H9 (cell line): ENCODE results near the gene GABRB1. TPM values are rescaled to one million over a fixed set of nuclear protein-coding genes. Genes with fewer than 3 reads are reported as not detected.

Experiments
- DNase-seq: peaks from one replicate; pipeline ENCODE4 v3.0.0-alpha.2; 2017
- H2AFZ ChIP-seq: one replicate; pipeline ENCODE4 v1.6.1; 2013; ENCODE audit warnings: mild to moderate bottlenecking, low read length, control low read depth, moderate library complexity
- H2AK5ac ChIP-seq: 2 replicates; pipeline ENCODE4 v1.6.1; 2013; ENCODE audit warnings: low read length, control low read depth, mixed read lengths; ENCODE audit not compliant: insufficient read length
- H2BK120ac ChIP-seq: one replicate; pipeline ENCODE4 v1.6.1; 2013; ENCODE audit warnings: low read depth, mild to moderate bottlenecking, low read length, control low read depth, inconsistent platforms; ENCODE audit not compliant: poor library complexity, severe bottlenecking
- H2BK12ac ChIP-seq: 2 replicates; pipeline ENCODE4 v1.6.1; 2013; ENCODE audit warnings: low read length, control low read depth, mixed read lengths, low read depth; ENCODE audit not compliant: insufficient read length
- H2BK15ac ChIP-seq: 2 replicates; pipeline ENCODE4 v1.6.1; 2013; ENCODE audit warnings: low read depth, low read length, control low read depth
- H2BK20ac ChIP-seq: one replicate; pipeline ENCODE4 v1.6.1; 2013; ENCODE audit warnings: low read depth, mild to moderate bottlenecking, low read length, control low read depth, inconsistent platforms; ENCODE audit not compliant: poor library complexity, severe bottlenecking
- H2BK5ac ChIP-seq: 2 replicates; pipeline ENCODE4 v1.6.1; 2013; ENCODE audit warnings: low read length, control low read depth, mixed read lengths; ENCODE audit not compliant: insufficient read length
- H3K14ac ChIP-seq: 2 replicates; pipeline ENCODE4 v1.6.1; 2013; ENCODE audit warnings: low read length, control low read depth; ENCODE audit not compliant: insufficient read depth
- H3K18ac ChIP-seq: 2 replicates; pipeline ENCODE4 v1.6.1; 2013; ENCODE audit warnings: low read depth, mild to moderate bottlenecking, mixed read lengths, low read length, control low read depth; ENCODE audit not compliant: insufficient read length
- H3K23ac ChIP-seq: 2 replicates; pipeline ENCODE4 v1.6.1; 2013; ENCODE audit warnings: low read length, control low read depth, mixed read lengths, low read depth; ENCODE audit not compliant: insufficient read length
- H3K23me2 ChIP-seq: 2 replicates; pipeline ENCODE4 v1.6.1; 2013; ENCODE audit warnings: low read depth, mild to moderate bottlenecking, mixed read lengths, low read length, control low read depth; ENCODE audit not compliant: insufficient read length, poor library complexity, severe bottlenecking
- H3K27ac ChIP-seq: 2 replicates; pipeline ENCODE4 v1.5.1; 2013; ENCODE audit warnings: low read length, control low read depth, mixed read lengths, low read depth; ENCODE audit not compliant: insufficient read length
- H3K27me3 ChIP-seq: 2 replicates; pipeline ENCODE4 v1.6.1; 2013; ENCODE audit warnings: low read length, control low read depth, inconsistent platforms; ENCODE audit not compliant: insufficient read depth
- H3K4ac ChIP-seq: 2 replicates; pipeline ENCODE4 v1.6.1; 2013; ENCODE audit warnings: low read depth, mild to moderate bottlenecking, control low read depth, inconsistent platforms, low read length, moderate library complexity
- H3K4me1 ChIP-seq: 2 replicates; pipeline ENCODE4 v1.6.1; 2013; ENCODE audit warnings: low read length, control low read depth, inconsistent platforms; ENCODE audit not compliant: insufficient read depth
- H3K4me2 ChIP-seq: 2 replicates; pipeline ENCODE4 v1.6.1; 2013; ENCODE audit warnings: low read length, control low read depth, mixed read lengths; ENCODE audit not compliant: insufficient read length, insufficient read depth
- H3K56ac ChIP-seq: 2 replicates; pipeline ENCODE4 v1.6.1; 2013; ENCODE audit warnings: low read depth, mild to moderate bottlenecking, mixed read lengths, low read length, control low read depth; ENCODE audit not compliant: insufficient read length
- H3K79me1 ChIP-seq: 2 replicates; pipeline ENCODE4 v1.6.1; 2013; ENCODE audit warnings: low read depth, mild to moderate bottlenecking, moderate library complexity, low read length, control low read depth, inconsistent platforms; ENCODE audit not compliant: insufficient read depth, poor library complexity, severe bottlenecking
- H3K79me2 ChIP-seq: 2 replicates; pipeline ENCODE4 v1.6.1; 2013; ENCODE audit warnings: low read length, control low read depth, inconsistent platforms; ENCODE audit not compliant: insufficient read depth
- H3K9ac ChIP-seq: 2 replicates; pipeline ENCODE4 v1.6.1; 2013; ENCODE audit warnings: low read length, control low read depth, mixed read lengths; ENCODE audit not compliant: insufficient read length; ENCODE audit errors: extremely low read depth
- H3K9me3 ChIP-seq: one replicate; pipeline ENCODE4 v1.6.1; 2013; ENCODE audit warnings: low read depth, low read length, inconsistent platforms; ENCODE audit not compliant: control insufficient read depth
- H3T11ph ChIP-seq: one replicate; pipeline ENCODE4 v1.6.1; 2013; ENCODE audit warnings: mild to moderate bottlenecking, low read length, control low read depth, inconsistent platforms
- H4K20me1 ChIP-seq: one replicate; pipeline ENCODE4 v1.6.1; 2013; ENCODE audit not compliant: control insufficient read depth, insufficient read length, insufficient read depth
- H4K5ac ChIP-seq: 2 replicates; pipeline ENCODE4 v1.6.1; 2013; ENCODE audit warnings: low read depth, mild to moderate bottlenecking, mixed read lengths, low read length, control low read depth; ENCODE audit not compliant: insufficient read length
- H4K8ac ChIP-seq: replicated peaks from 2 replicates; pipeline ENCODE4 v1.6.1; 2013; ENCODE audit warnings: low read length, control low read depth, mixed read lengths, low read depth; ENCODE audit not compliant: insufficient read length
- H4K91ac ChIP-seq: 2 replicates; pipeline ENCODE4 v1.6.1; 2013; ENCODE audit warnings: low read depth, mild to moderate bottlenecking, moderate library complexity, mixed read lengths, low read length, control low read depth; ENCODE audit not compliant: insufficient read length
- H3K27ac Mint-ChIP-seq, 3 experiments: 2 replicates in 2 of 3; 3 replicates in 1 of 3; pipeline ENCODE4 v1.8.0; 2020 to 2021; ENCODE audit warnings: mixed read lengths in 3 of 3, mild to moderate bottlenecking in 1 of 3, moderate library complexity in 1 of 3
- H3K27me3 Mint-ChIP-seq: 2 replicates; pipeline ENCODE4 v1.8.0; 2021; ENCODE audit warnings: low read depth, mild to moderate bottlenecking, moderate library complexity, mixed read lengths
- H3K36me3 Mint-ChIP-seq, 3 experiments: 2 replicates in 2 of 3; 3 replicates in 1 of 3; pipeline ENCODE4 v1.8.0; 2020 to 2021; ENCODE audit warnings: low read depth in 3 of 3, mixed read lengths in 3 of 3; ENCODE audit not compliant: insufficient read depth in 1 of 3
- H3K4me1 Mint-ChIP-seq, 2 experiments: 2 replicates each; pipeline ENCODE4 v1.8.0; 2020; ENCODE audit warnings: mixed read lengths in 2 of 2
- H3K4me3 Mint-ChIP-seq, 2 experiments: 2 replicates in 1 of 2; 3 replicates in 1 of 2; pipeline ENCODE4 v1.8.0; 2020 to 2021; ENCODE audit warnings: mild to moderate bottlenecking in 2 of 2, mixed read lengths in 2 of 2, moderate library complexity in 1 of 2
- H3K9me3 Mint-ChIP-seq, 2 experiments: 2 replicates in 1 of 2; 3 replicates in 1 of 2; pipeline ENCODE4 v1.8.0; 2020; ENCODE audit warnings: mild to moderate bottlenecking in 2 of 2, mixed read lengths in 2 of 2, moderate library complexity in 1 of 2
- total RNA-seq: library from RNA; stranded (reverse); gene quantifications from 2 replicates; pipeline ENCODE4 v1.2.1, GENCODE V29; 2021
- TF ChIP-seq, protein P1 (sequence below): fragments of 200-600 bp; sonication (generic); conservative IDR thresholded peaks from 3 replicates; pipeline ENCODE4 v1.8.0; 2021; ENCODE audit warnings: antibody characterized with exemption, mild to moderate bottlenecking

Gene GABRB1
- total RNA-seq, 1 experiment from 2014 or later: 0.39 TPM

DNA sequence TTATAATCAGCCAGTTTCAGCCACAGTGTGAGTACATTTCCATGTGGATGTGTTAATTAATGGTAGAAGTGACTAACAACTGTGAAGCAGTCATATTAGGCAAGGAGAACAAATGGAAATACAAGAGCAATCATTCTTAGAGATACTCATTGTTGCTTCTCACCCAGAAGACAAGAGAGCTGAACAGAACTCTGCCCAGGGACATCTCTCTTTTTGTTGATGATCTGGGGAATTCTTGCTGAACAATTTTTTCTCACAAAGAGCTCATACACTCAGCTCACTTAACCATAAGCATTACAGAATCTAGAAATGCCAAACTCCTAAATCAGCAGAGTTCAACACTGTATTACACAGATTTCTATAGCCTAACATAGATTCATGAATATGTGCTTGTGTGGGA, 282.0 kb downstream of the GABRB1 start:
- H3K27me3 ChIP-seq: no peaks in the 10 kb centered on the region
- no peak overlapping the region for H3K9ac ChIP-seq
- no peak overlapping the region for H4K5ac ChIP-seq
- no peak overlapping the region for H3K4ac ChIP-seq
- no peak overlapping the region for H3T11ph ChIP-seq
- no peak overlapping the region for H3K23ac ChIP-seq
- Mint-ChIP-seq H3K27me3 (no peaks in the 10 kb centered on the region), H3K27ac (no peak overlapping the region), H3K4me1 (no peaks in the 10 kb centered on the region), H3K4me3 (no peak overlapping the region), H3K36me3 (no peaks in the 10 kb centered on the region), H3K9me3 (no peaks in the 10 kb centered on the region)
- no peak overlapping the region for H2BK5ac ChIP-seq
- H2AFZ ChIP-seq: no peak overlapping the region
- H2BK15ac ChIP-seq: no peak overlapping the region
- H2BK20ac ChIP-seq: no peak overlapping the region
- no peaks in the 10 kb centered on the region for H3K79me2 ChIP-seq
- H3K9me3 ChIP-seq: no peaks in the 10 kb centered on the region
- H2BK120ac ChIP-seq: no peak overlapping the region
- H3K4me1 ChIP-seq: no peaks in the 10 kb centered on the region
- no peak overlapping the region for H3K18ac ChIP-seq
- no peak overlapping the region for H3K14ac ChIP-seq
- no peak overlapping the region for H2BK12ac ChIP-seq
- H4K20me1 ChIP-seq: no peaks in the 10 kb centered on the region
- H4K8ac ChIP-seq: no peak overlapping the region
- H3K4me2 ChIP-seq: no peak overlapping the region
- H4K91ac ChIP-seq: no peak overlapping the region
- H2AK5ac ChIP-seq: no peak overlapping the region
- no peaks in the 10 kb centered on the region for H3K23me2 ChIP-seq
- H3K56ac ChIP-seq: no peak overlapping the region
- no peak overlapping the region for H3K27ac ChIP-seq
- H3K79me1 ChIP-seq: no peaks in the 10 kb centered on the region
- TF ChIP-seq, protein P1, sequence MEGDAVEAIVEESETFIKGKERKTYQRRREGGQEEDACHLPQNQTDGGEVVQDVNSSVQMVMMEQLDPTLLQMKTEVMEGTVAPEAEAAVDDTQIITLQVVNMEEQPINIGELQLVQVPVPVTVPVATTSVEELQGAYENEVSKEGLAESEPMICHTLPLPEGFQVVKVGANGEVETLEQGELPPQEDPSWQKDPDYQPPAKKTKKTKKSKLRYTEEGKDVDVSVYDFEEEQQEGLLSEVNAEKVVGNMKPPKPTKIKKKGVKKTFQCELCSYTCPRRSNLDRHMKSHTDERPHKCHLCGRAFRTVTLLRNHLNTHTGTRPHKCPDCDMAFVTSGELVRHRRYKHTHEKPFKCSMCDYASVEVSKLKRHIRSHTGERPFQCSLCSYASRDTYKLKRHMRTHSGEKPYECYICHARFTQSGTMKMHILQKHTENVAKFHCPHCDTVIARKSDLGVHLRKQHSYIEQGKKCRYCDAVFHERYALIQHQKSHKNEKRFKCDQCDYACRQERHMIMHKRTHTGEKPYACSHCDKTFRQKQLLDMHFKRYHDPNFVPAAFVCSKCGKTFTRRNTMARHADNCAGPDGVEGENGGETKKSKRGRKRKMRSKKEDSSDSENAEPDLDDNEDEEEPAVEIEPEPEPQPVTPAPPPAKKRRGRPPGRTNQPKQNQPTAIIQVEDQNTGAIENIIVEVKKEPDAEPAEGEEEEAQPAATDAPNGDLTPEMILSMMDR: no peak
- no peak for DNase-seq
